ENCODE results near the gene R3HDM1. TPM values are rescaled to one million over a fixed set of nuclear protein-coding genes. Genes with fewer than 3 reads are reported as not detected.

Gene R3HDM1
- total and polyA plus RNA-seq, 11 donors = 5.7 to 24.3 (median 17.0) TPM

- Histone ChIP-seq H3K4me1 (no peaks in the 10 kb centered on the region), H3K36me3 (peaks cover 0 to 71% (median 52%) of the 10 kb centered on the region in 9 donors)
- DNase-seq = no peak
Observed at GRCh38 chr2:135657806-135658582, 126.7 kb downstream of the R3HDM1 start.

GRCh38 chr2:135662088-135662487 lies 130.8 kb downstream of the R3HDM1 start:
- WGBS, 4 donors = 62 to 94% (median 86%) methylated on average over 1 of the region's 1 CpG
- TF ChIP-seq CTCF (IDR thresholded peaks at IDR 0.05) (no peak), POLR2A (IDR thresholded peaks at IDR 0.05) (no peak)

More at GRCh38 chr2:135657806-135658582, 126.7 kb downstream of the R3HDM1 start:
- no peak for ATAC-seq
- TF ChIP-seq POLR2A (IDR thresholded peaks at IDR 0.05) (no peak), CTCF (IDR thresholded peaks at IDR 0.05) (no peak)
- H3K27ac ChIP-seq = no peak overlapping the region
- intact Hi-C loops (cut with DNase I) = no loop called here
- WGBS, 4 donors = 86 to 97% (median 95%) methylated on average over 12 of the region's 12 CpGs
- no peaks in the 10 kb centered on the region for H3K27me3 ChIP-seq
- H3K4me3 ChIP-seq = no peak overlapping the region
- H3K9me3 ChIP-seq = no peaks in the 10 kb centered on the region

GRCh38 chr2:135663148-135663700 lies 131.9 kb downstream of the R3HDM1 start:
- no peak for TF ChIP-seq POLR2A (IDR thresholded peaks at IDR 0.05)
- no peak for TF ChIP-seq CTCF (IDR thresholded peaks at IDR 0.05)
- ATAC-seq (no peak), DNase-seq (no peak)
- no peaks in the 10 kb centered on the region for H3K27me3 ChIP-seq
- H3K27ac ChIP-seq = no peak overlapping the region
- peaks cover 0 to 48% (median 25%) of the 10 kb centered on the region in 9 donors for H3K36me3 ChIP-seq
- peaks cover 0 to 14% (median 6%) of the 10 kb centered on the region in 12 donors for H3K4me1 ChIP-seq
- no peak overlapping the region for H3K4me3 ChIP-seq
- intact Hi-C loops (cut with DNase I) = no loop called here
- no peaks in the 10 kb centered on the region for H3K9me3 ChIP-seq

More at GRCh38 chr2:135662088-135662487, 130.8 kb downstream of the R3HDM1 start:
- ATAC-seq (no peak), DNase-seq (no peak)
- no peak overlapping the region for H3K4me3 ChIP-seq
- H3K4me1 ChIP-seq = peaks cover 0 to 9% (median 4%) of the 10 kb centered on the region in 12 donors
- H3K36me3 ChIP-seq = peaks cover 0 to 58% (median 36%) of the 10 kb centered on the region in 9 donors
- intact Hi-C loops (cut with DNase I) = no loop called here
- H3K27me3 ChIP-seq = no peaks in the 10 kb centered on the region
- H3K9me3 ChIP-seq = no peaks in the 10 kb centered on the region
- H3K27ac ChIP-seq = no peak overlapping the region

GRCh38 chr2:135664623-135665068 lies 133.4 kb downstream of the R3HDM1 start:
- intact Hi-C loops (cut with DNase I) = no loop called here
- Histone ChIP-seq H3K27ac (no peak overlapping the region), H3K9me3 (no peaks in the 10 kb centered on the region), H3K4me1 (peaks cover 0 to 14% (median 6%) of the 10 kb centered on the region in 12 donors), H3K4me3 (no peak overlapping the region), H3K36me3 (peaks cover 0 to 41% (median 19%) of the 10 kb centered on the region in 9 donors), H3K27me3 (no peaks in the 10 kb centered on the region)
- TF ChIP-seq CTCF (IDR thresholded peaks at IDR 0.05) (no peak), POLR2A (IDR thresholded peaks at IDR 0.05) (no peak)
- DNase-seq (no peak), ATAC-seq (no peak)

Measured in heart left ventricle (tissue), 16 donors.